HG03354 (cell line): ENCODE measurements around the gene COQ8A.
A peak's percentile ranks its signal among the peaks of the same experiment; 100 is the strongest.

ENCODE experiments used
- ATAC-seq: cut with Tn5 transposase; IDR thresholded peaks from one replicate; pipeline ENCODE4 v1.9.1; 2021; ENCODE audit warnings: mild to moderate bottlenecking; ENCODE audit not compliant: unreplicated experiment, poor library complexity, severe bottlenecking

Gene COQ8A

DNA sequence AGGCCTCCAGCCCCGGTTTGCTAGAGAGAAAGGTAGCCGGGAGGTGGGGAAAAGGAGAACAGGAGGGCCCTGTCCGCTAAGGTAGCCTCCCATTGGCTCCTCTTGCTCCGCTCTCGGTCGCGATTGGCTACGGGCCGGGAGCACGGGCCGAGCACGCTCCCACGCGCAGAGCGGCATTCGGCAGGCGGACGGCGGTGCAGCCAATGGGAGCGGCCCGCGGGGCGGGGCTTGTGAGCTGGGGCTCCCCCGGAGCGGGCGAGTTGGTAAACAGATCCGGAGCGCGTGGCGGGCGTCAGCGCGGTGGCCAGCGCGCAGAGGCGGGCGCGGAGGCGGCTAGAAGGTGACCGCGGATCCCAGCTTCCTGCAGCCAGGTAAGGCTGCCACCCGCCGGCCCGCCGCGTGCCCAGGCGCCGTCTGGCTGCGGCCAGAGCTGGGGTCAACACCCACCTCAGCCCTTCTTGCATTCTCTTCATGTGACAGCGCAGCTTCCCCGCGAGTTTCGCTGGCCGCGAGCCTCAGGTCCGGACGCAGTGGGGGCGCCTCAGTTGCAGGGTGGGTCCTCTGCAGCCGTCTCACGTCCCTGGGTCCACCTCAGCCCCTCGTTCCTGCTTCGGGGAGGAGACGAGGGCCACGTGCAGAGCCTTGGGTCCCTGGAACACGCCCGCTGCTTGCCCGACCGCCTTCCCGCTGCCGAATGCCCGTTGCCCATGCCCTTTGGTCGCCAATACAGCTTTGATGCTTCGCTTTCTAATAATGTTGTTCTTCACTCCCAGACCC lies at the start of gene COQ8A:
COQ8A (plus strand) TSS at position 266 of the 777 bp plus-strand sequence. CDS start 21,092 bp downstream, outside the sequence.
- peak; percentile 95 for ATAC-seq

DNA sequence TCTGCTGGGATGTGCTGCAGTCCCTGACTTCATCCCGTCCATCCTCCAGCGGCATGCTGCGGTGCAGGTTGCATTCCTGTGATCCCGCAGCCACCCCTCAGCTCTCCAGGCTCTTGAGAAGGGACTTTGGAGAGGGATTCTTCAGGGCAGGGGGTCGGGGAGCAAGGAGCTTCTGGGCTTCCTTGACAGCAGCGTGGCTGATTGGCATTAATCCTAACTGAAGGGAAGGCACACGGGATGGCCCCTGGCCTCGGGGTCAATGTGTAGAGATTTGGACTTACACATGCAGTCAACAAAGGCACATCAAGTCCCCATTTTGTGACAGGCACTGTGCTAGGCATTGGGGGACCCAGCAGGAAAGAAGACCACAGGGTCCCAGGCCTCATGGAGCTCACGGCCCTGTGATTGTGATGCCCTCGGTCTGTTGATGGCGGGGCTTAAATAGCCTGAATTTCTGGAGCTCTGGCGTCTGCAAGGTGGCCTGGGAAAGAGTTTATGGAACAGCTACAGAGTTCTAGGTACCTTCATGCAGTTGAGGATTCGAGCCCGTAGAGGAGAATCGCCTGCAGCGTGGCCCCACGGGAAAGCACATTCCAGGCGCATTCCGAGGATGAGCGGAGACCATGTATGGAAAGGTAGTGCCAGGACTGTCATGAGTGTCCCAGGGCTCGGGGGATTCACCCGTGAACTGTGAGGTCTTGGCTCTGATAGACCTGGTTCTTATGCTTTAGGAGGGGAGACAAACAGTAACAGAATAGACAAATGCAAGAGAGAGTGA lies 49.6 kb upstream of the COQ8A start:
- no peak for ATAC-seq

DNA sequence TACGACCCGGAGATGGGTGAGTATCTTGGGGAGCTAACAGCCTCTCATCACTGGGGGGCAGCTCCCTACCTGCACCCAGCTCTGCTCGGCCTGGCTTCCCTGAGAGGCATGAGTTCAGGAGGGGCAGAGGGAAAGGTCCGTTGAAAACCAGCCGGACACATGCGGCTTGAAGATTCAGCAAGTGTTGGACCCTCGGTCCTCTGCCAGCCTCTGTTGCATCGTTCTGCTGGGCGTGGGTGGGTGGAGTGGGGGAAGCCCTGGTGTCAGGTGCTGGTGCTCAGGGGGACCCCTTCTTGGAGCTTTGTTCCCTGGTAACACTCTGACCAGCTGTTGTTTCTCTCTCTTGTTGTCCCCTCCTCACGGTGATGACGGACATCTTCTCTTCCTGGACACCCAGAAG lies 48.7 kb upstream of the COQ8A start:
- ATAC-seq, result no peak

DNA sequence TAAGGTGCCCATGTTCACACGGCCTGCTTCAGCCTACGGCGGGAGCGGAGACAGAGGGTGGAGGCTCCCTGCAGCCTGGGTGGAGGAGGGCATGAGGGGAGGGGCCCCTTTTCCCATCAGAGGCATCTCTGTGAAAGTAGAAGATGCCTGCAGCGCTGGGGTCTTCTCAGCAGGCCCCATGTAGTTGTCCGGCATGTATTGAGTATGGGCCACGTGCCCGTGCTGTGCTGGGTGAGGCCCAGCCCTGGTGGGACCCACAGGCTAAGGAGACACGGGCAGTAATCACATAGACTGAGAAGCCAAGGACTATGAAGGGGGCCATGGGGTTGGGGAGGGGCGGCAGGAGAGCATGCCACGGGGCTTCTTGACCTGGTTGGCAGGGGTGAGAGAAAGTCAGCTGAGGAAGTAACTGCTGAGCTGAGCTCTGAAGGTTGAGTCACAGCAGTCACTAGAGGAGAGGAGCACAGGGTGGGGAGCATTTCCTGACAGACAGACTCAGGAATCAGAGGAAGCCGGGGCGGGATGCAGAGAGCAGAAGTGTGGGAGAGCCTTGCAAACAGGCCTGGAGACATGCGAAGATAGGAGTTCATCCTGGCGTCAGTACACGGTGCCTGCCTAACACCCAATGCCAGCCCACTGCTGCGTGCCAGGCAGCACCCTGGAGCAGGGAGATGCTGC lies 48.1 kb upstream of the COQ8A start:
- no peak for ATAC-seq

DNA sequence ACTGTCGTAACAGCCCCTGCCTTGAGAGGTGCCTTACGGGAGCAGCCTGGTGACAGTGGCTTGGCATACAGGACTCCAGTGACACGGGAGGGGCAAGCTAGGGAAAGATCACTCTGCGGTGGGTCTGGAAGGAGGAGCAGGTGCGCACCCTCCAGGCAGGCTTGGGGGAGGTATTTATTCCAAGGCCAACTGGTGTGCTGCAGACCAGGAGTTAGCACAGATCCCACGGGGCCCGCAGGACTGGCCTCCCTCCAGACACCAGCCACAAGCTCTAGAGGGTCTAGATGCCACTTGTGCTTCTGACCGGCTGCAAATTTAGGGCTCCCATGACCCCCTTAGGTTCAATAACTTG lies 47.6 kb upstream of the COQ8A start:
- no peak for ATAC-seq

DNA sequence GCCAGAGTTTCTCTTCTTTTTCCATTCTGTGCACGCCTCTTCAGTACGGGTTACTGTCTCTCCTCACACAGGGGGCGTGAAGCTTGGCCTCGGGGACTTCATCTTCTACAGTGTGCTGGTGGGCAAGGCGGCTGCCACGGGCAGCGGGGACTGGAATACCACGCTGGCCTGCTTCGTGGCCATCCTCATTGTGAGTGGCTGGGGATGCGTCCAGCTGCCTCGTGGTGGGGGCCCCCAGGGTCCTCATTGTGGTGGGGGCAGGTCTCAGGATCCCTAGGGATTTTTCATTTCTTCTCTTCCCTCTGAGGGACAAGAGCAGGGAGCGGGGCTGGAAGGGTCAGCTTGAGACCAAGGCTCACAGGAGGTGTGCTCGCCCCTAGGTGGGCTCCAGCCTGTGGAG lies 46.2 kb upstream of the COQ8A start:
- no peak for ATAC-seq

DNA sequence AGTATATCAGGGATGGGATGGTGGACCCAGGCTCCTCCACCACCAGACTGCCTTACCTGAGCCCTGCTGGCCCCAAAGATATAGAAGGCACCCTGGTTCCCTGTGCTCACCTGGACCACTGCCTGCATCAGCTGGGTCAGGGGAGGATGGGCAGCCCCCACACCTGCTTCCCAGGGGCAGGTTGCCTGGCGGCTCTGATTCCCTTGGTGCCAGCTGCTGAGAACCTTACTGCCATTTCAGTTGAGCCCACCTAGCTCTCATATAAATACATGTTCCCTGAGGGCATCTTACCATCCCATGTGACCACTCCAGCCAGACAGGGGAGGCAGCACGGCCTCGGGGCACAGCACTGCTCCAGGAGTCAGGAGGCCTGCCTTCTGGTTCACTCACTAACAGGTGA lies 45.3 kb upstream of the COQ8A start:
- no peak for ATAC-seq

DNA sequence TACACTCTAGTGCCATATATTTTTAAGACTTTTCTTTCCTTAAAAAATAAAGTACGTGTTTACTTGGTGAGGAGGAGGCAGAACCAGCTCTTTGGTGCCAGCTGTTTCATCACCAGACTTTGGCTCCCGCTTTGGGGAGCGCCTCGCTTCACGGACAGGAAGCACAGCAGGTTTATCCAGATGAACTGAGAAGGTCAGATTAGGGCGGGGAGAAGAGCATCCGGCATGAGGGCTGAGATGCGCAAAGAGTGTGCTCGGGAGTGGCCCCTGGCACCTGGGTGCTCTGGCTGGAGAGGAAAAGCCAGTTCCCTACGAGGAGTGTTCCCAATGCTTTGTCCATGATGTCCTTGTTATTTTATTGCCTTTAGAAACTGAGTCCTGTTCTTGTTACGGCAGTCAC lies 44.5 kb upstream of the COQ8A start:
- ATAC-seq, result no peak

DNA sequence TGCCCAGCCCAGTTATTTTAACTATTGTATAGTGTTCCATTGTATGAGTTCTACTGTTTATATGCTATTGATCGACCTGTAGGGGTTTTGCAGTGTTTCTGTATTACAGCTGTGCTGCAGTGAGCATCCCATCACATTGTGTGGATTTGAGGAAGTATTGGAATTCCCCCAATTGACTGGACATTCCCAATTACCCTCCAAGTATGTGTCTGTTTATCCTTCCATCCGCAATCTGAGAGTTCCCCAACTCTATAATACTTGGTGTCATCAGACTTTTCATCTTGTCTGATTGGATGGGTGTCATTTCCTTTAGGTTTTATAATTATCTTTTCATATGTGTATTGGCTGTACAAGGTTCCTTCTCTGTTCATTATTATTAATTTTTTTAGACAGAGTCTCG lies 41.8 kb upstream of the COQ8A start:
- ATAC-seq, result no peak

DNA sequence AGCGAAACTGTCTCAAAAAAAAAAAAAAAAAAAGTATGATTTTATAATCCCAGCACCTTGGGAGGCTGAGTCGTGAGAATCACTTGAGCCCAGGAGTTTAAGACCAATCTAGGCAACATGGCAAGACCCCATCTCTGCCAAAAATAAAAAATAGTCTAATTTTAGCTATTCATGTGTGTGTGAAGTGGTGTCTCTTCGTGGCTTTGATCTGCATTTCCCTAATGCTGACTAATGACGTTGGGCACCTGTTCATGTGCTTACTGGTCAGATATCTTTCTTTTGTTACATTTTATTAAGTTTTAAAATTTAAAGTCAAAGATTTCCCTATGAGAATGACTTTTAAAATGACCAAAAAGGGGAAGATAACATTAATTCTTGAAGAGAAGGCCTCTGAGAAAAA lies 38.7 kb upstream of the COQ8A start:
- ATAC-seq, result no peak

DNA sequence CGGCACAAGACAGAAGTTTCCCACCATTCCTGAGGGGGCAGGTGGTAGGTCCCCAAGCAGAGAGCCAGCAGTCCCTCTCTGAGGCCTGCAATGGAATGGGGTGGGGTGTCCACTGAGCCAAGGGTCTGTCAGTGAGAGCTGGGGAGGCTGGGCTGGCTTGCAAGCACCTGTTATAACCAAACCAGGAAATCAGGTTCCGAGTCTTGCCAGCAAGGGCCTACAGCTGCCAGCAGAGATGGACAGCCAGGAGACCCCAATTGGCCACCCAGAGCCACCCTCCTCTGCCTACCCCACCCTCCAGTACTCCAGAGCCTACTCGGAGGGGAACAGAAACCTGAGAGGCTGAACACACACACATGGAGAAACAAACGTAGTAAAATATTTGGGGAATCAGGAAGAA lies 37.5 kb upstream of the COQ8A start:
- no peak for ATAC-seq

DNA sequence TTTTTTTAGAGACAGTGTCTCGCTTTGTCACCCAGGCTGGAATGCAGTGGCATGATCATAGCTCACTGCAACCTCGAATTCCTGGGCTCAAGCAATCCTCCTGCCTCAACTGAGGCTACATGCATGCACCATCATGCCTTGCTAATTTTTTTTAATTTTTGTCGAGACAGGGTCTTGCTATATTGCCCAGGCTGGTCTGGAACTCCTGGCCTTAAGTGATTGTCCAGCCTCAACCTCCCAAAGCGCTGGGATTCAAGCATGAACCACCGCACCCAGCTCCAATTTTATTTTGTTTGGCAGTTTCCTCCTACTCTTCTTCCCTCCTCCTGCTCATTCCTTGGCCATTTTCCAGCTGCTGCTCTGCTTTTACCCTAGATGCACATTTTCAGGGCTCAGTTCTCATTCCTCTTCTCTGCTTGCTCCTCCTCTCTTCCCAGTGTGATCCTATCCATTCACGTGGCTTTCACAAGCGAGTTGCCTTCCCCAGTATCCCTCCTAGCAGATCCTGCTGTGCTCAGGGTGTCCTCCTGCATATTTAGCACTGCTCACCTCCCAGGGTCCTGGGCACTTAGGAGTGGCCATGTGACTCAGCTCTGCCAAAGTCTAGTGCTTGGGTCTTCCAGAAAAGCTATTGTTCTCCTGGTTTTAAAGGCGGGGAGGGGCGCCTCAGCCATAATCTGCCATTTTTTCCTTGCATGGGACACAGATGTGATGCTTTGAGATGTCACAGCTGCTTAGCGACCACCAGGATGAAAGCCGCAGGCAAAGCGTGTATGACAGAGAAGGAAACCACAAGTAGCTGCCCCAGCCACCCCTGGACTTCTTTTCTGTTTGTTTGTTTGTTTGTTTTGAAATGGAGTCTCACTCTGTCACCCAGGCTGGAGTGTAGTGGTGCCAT lies 36.0 kb upstream of the COQ8A start:
- ATAC-seq, result no peak

DNA sequence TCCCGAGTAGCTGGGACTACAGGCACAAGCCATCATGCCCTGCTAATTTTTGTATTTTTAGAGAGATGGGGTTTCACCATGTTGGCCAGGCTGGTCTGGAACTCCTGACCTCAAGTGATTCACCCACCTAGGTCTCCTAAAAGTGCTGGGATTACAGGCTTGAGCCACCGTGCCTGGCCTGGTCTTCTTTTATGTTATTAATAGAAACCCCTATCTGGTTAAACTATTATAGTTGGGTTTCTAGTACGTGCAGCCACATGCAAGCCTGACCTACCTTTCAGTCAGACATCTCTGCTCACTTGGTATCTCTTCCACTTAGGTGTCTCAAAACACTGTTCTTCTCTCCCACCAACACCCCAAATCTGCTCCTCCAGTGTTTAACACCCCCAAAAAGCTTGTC lies 35.3 kb upstream of the COQ8A start:
- no peak for ATAC-seq

DNA sequence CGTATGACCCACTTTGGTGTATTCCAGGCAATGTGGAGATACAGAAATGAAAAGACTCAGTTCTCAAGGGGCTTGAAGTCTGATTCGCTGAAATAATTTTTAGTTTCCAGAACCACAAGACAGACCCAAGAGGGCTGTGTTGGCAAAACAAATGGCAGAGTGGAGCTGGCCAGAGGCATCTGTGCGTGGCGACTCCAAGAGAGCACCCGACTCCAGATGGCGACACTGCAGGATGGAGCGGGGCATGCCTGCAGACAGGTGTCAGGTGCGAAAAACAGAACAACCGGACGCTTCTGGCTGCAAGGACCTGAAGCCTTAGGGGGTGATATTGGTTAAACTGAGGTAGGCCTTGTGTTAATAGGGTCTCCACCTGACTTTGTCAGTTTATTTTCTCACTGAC lies 31.7 kb upstream of the COQ8A start:
- ATAC-seq, result no peak

DNA sequence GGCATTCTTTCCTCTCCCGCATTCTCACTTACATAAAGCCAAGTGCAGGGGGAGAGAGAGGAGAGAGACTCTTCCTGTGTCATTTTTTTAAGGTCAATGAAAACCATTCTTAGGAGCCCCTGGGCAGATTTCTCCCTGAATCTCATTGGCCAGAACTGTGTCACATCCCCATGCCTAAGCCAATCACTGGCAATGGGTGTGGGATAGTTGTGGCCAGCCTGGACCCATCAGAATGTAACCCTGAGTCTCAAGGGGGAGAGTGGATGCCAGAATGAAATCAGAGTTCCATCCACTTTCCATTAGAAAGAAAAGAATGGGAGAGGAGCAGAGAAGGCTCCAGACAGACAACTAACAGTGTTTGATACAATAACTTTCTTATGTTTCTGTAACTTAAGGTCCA lies 31.2 kb upstream of the COQ8A start:
- ATAC-seq, result no peak

DNA sequence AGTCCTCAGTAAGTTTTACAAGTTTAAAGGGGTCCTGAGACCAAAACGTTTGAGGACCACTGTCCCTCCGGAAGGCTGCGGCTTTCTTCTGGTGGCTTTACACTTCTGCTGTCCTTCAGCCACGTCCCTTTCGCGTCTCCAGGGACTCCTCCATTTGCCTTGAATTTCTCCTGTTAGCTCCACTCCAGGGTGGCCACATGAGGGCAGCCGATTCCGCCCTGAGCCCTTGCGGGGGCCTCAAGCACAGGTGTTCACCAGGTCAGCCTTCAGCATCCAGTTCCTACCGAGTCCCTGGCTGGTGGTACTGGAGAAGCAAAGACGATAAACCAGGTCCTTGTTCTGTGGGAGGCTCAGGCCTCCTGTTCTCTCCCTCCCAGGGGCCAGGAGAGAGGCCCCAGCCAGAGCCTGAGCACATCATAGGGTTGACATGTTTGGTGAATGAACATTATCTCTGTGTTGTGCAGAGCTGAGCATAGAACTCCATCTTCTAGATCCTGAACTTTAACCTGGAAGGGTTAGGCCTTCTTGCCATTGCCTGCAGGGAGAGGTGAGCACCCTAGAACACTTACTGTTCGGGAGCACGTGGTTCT lies 27.4 kb upstream of the COQ8A start:
- ATAC-seq, result peak; percentile 37

DNA sequence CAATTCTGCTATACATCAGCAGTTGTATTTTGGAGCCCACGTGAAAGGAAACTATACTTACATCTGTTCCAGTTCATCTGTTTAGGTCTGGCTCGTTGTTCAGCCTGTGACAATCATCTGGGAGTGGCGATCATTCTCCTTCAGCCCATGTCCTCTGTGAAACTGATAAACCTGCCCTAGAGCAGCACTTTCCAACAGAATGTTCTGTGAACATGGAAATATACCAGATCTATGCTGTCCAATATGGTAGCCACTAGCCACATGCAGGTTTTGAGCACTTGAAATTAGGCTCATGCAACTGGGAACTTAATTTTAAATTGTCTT lies 24.5 kb upstream of the COQ8A start:
- no peak for ATAC-seq

DNA sequence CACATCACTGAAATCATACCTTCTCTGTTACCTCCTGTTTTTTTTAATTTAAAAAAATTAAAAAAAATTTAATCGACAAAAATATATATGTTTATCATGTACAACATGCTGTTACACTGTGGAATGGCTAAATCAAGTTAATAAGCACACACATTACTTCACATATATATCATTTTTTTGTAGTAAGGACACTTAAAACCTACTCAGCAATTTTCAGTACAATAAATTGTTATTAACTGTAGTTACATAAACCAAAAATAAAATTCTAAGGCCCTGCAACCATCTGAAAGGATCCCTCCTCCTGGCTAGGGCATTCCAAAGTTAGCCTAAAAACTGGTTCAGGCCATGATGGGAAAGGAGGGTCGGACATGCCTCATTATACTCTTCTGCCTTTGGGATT lies 23.6 kb upstream of the COQ8A start:
- no peak for ATAC-seq

DNA sequence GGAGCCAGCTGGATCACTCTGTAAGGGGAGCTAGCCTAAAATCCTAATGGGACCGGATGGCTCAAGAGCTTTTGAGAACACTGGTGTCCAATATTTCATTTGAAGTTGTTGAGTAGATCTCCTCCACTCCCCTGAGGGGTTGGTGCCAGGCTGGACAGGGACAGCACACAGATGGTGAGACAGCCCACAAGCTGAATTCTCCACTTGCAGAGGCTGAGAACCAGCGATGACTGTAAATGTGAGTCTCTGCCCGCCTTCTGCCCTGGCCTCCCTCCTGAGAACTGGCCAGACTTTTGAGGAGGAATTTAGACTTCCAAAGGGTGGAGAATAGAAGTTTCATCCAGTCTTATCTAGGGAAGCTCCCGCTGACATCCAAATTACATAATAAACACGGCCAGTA lies 20.5 kb upstream of the COQ8A start:
- no peak for ATAC-seq

DNA sequence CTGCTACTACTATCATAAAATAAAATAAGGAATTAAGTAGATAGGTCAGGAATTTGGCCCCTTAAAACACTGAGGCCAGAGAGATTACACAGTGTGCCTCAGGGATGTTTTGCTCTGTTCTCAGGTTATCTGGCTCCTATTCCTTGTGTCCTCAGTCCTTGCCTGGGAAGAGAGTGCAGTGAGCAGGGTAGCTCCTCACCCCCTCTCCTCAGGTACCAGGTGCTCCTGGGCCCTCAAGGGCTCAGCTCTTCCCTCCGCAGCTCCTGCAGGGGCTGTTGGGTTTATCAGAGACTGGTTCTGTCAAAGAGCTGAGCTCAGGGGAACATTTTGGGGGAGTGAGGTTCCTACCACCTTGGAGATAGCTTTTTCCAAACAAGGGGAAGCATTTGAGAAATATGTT lies 20.1 kb upstream of the COQ8A start:
- ATAC-seq, result no peak
